Neural cell (in vitro differentiated cells): ENCODE data around the gene ICAM3. TPM values are rescaled to one million over a fixed set of nuclear protein-coding genes. Genes with fewer than 3 reads are reported as not detected.
"Not testable (repeated sequence)": the region's sequence is repeated elsewhere in the genome, so short reads cannot be mapped to it uniquely, and the experiment has no call there.

Source experiments
- H2AFZ ChIP-seq: fragments of 200-600, 300-800 bp; sonication (generic), shearing (Covaris generic); 2 replicates; pipeline ENCODE4 v1.6.0; 2014; ENCODE audit warnings: low read depth, mild to moderate bottlenecking, antibody characterized with exemption, low read length, moderate library complexity
- H3F3A ChIP-seq: fragments of 200-600 bp; shearing (Covaris generic); 2 replicates; pipeline ENCODE4 v1.6.1; 2016; ENCODE audit warnings: mild to moderate bottlenecking, moderate library complexity, mixed read lengths, antibody characterized with exemption, low read length; ENCODE audit not compliant: insufficient read depth, poor library complexity, severe bottlenecking
- H3K27ac ChIP-seq: fragments of 200-600, 300-800 bp; sonication (generic), shearing (Covaris generic); 2 replicates; pipeline ENCODE4 v1.5.1; 2014; ENCODE audit warnings: mild to moderate bottlenecking, low read length, moderate library complexity
- H3K27me3 ChIP-seq: fragments of 300-800, 200-600 bp; sonication (generic), shearing (Covaris generic); 2 replicates; pipeline ENCODE4 v1.6.0; 2014; ENCODE audit warnings: mild to moderate bottlenecking, low read depth, low read length, moderate library complexity; ENCODE audit not compliant: insufficient read depth
- H3K36me3 ChIP-seq: fragments of 300-800, 200-600 bp; sonication (generic), shearing (Covaris generic); 2 replicates; pipeline ENCODE4 v1.5.1; 2014; ENCODE audit warnings: mild to moderate bottlenecking, antibody characterized with exemption, low read length, moderate library complexity; ENCODE audit not compliant: insufficient read depth
- H3K4me2 ChIP-seq: fragments of 300-800, 200-600 bp; sonication (generic), shearing (Covaris generic); 2 replicates; pipeline ENCODE4 v1.6.0; 2014; ENCODE audit warnings: mild to moderate bottlenecking, low read length
- H3K4me3 ChIP-seq: fragments of 300-800, 200-600 bp; sonication (generic), shearing (Covaris generic); 2 replicates; pipeline ENCODE4 v1.5.1; 2014; ENCODE audit warnings: mild to moderate bottlenecking, low read length, moderate library complexity
- H3K79me2 ChIP-seq: fragments of 200-600 bp; shearing (Covaris generic); replicated peaks from 2 replicates; pipeline ENCODE4 v1.6.0; 2014; ENCODE audit warnings: mild to moderate bottlenecking, low read length, moderate library complexity; ENCODE audit not compliant: insufficient read depth
- H3K9ac ChIP-seq: fragments of 300-800, 200-600 bp; sonication (generic), shearing (Covaris generic); 2 replicates; pipeline ENCODE4 v1.6.1; 2016; ENCODE audit warnings: mild to moderate bottlenecking, low read length, mixed read lengths
- H3K9me2 ChIP-seq: fragments of 200-600 bp; shearing (Covaris generic); 2 replicates; pipeline ENCODE4 v1.6.1; 2016; ENCODE audit warnings: mild to moderate bottlenecking, low read length, mixed read lengths; ENCODE audit not compliant: insufficient read depth
- H3K9me3 ChIP-seq: fragments of 200-600, 300-800 bp; sonication (generic), shearing (Covaris generic); 2 replicates; pipeline ENCODE4 v1.6.1; 2016; ENCODE audit warnings: mild to moderate bottlenecking, mixed run types, low read length, moderate library complexity, mixed read lengths
- H4K20me1 ChIP-seq: fragments of 200-600 bp; shearing (Covaris generic); 2 replicates; pipeline ENCODE4 v1.6.1; 2016; ENCODE audit warnings: mild to moderate bottlenecking, mixed run types; ENCODE audit not compliant: insufficient read depth
- CTCF ChIP-seq: fragments of 450-650 bp; IDR thresholded peaks from 2 replicates; pipeline ENCODE4 v1.5.1; 2014; ENCODE audit warnings: antibody characterized with exemption, mild to moderate bottlenecking, moderate library complexity; ENCODE audit not compliant: poor library complexity, severe bottlenecking
- EP300 ChIP-seq: fragments of 450-650 bp; conservative IDR thresholded peaks from 2 replicates; pipeline ENCODE4 v1.6.1; 2014; ENCODE audit warnings: antibody characterized with exemption, mild to moderate bottlenecking, moderate library complexity; ENCODE audit not compliant: poor library complexity, severe bottlenecking
- EZH2 ChIP-seq: fragments of 200-600, 300-800 bp; shearing (Covaris generic), sonication (generic); IDR thresholded peaks from 2 replicates; pipeline ENCODE4 v1.6.1; 2014; ENCODE audit warnings: antibody characterized with exemption, low read length, borderline replicate concordance, mild to moderate bottlenecking; ENCODE audit not compliant: insufficient read depth, poor library complexity, severe bottlenecking
- MXI1 ChIP-seq: fragments of 450-650 bp; conservative IDR thresholded peaks from 2 replicates; pipeline ENCODE4 v1.6.1; 2014; ENCODE audit warnings: antibody characterized with exemption, mild to moderate bottlenecking; ENCODE audit not compliant: poor library complexity, severe bottlenecking
- POLR2AphosphoS5 ChIP-seq: IDR thresholded peaks from 2 replicates; pipeline ENCODE4 v1.6.1; 2012
- RAD21 ChIP-seq: fragments of 450-650 bp; conservative IDR thresholded peaks from 2 replicates; pipeline ENCODE4 v1.6.1; 2014; ENCODE audit warnings: antibody characterized with exemption, mild to moderate bottlenecking, moderate library complexity
- SMC3 ChIP-seq: fragments of 450-650 bp; conservative IDR thresholded peaks from 2 replicates; pipeline ENCODE4 v1.6.1; 2014; ENCODE audit warnings: antibody characterized with exemption, mild to moderate bottlenecking, moderate library complexity; ENCODE audit not compliant: poor library complexity
- TAF1 ChIP-seq: IDR thresholded peaks from 2 replicates; pipeline ENCODE4 v1.6.1; 2012; ENCODE audit warnings: low read depth
- polyA plus RNA-seq: library from polyadenylated mRNA; depleted of rRNA; stranded (reverse); fragments of >200 nt; gene quantifications from 2 replicates; pipeline ENCODE4 v1.2.3, GENCODE V29; 2014
- TF ChIP-seq, protein P1 (sequence below): IDR thresholded peaks from 2 replicates; pipeline ENCODE4 v1.6.1; 2012; ENCODE audit warnings: borderline replicate concordance

ICAM3 gene
- polyA plus RNA-seq, 1 donor from 2014 or later, result 0.53 TPM

DNA sequence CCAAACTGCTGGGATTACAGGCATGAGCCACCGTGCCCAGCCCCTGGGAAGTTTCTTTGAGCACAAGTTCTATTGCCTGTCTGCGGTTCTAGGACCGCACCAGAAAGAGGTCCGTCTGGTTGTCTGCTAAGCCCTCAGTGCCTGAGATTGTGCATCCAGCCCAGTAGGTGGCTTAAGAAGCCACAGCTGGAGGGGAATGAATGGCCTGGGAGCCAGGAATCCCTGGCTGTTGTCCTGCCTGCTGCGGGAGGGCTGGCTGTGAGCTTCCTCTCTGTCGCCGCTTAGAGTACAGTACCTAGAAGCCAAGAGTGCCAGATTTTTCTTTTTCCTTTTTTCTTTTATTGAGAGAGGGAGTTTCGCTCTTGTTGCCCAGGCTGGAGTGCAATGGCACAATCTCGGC is 45.2 kb upstream of the ICAM3 start:
- TF ChIP-seq RAD21, result no peak
- TF ChIP-seq EP300, result no peak
- TF ChIP-seq EZH2, result no peak
- TF ChIP-seq SMC3, result no peak
- TF ChIP-seq POLR2AphosphoS5, result no peak
- TF ChIP-seq CTCF, result no peak
- TF ChIP-seq, protein P1, sequence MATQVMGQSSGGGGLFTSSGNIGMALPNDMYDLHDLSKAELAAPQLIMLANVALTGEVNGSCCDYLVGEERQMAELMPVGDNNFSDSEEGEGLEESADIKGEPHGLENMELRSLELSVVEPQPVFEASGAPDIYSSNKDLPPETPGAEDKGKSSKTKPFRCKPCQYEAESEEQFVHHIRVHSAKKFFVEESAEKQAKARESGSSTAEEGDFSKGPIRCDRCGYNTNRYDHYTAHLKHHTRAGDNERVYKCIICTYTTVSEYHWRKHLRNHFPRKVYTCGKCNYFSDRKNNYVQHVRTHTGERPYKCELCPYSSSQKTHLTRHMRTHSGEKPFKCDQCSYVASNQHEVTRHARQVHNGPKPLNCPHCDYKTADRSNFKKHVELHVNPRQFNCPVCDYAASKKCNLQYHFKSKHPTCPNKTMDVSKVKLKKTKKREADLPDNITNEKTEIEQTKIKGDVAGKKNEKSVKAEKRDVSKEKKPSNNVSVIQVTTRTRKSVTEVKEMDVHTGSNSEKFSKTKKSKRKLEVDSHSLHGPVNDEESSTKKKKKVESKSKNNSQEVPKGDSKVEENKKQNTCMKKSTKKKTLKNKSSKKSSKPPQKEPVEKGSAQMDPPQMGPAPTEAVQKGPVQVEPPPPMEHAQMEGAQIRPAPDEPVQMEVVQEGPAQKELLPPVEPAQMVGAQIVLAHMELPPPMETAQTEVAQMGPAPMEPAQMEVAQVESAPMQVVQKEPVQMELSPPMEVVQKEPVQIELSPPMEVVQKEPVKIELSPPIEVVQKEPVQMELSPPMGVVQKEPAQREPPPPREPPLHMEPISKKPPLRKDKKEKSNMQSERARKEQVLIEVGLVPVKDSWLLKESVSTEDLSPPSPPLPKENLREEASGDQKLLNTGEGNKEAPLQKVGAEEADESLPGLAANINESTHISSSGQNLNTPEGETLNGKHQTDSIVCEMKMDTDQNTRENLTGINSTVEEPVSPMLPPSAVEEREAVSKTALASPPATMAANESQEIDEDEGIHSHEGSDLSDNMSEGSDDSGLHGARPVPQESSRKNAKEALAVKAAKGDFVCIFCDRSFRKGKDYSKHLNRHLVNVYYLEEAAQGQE, result no peak
- TF ChIP-seq TAF1, result no peak
- TF ChIP-seq MXI1, result no peak
- no peaks in the 10 kb centered on the region for H3K36me3 ChIP-seq
- H3K4me3 ChIP-seq, result no peak overlapping the region
- H3K9ac ChIP-seq, result no peak overlapping the region
- no peak overlapping the region for H3K4me2 ChIP-seq
- peaks cover 4% of the 10 kb centered on the region for H3F3A ChIP-seq
- H3K79me2 ChIP-seq, result peaks cover 6% of the 10 kb centered on the region
- no peaks in the 10 kb centered on the region for H3K9me2 ChIP-seq
- H4K20me1 ChIP-seq, result no peaks in the 10 kb centered on the region
- no peaks in the 10 kb centered on the region for H3K27me3 ChIP-seq
- H3K27ac ChIP-seq, result no peak overlapping the region
- no peaks in the 10 kb centered on the region for H3K9me3 ChIP-seq
- H2AFZ ChIP-seq, result no peak overlapping the region

DNA sequence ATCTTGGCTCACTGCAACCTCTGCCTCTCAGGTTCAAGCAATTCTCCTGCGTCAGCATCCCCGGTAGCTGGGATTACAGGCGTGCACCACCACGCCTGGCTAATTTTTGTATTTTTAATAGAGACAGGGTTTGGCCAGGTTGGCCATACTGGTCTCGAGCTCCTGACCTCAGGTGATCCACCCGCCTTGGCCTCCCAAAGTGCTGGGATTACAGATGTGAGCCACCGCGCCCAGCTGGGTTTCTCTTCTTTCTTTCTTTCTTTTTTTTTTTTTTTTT is 43.7 kb upstream of the ICAM3 start:
- not testable (repeated sequence) for H3K36me3 ChIP-seq, H3K4me2 ChIP-seq, H3K9me2 ChIP-seq, H3F3A ChIP-seq, H3K9ac ChIP-seq, H3K9me3 ChIP-seq, H3K27ac ChIP-seq, H3K4me3 ChIP-seq, H3K27me3 ChIP-seq, H2AFZ ChIP-seq, H3K79me2 ChIP-seq, H4K20me1 ChIP-seq

DNA sequence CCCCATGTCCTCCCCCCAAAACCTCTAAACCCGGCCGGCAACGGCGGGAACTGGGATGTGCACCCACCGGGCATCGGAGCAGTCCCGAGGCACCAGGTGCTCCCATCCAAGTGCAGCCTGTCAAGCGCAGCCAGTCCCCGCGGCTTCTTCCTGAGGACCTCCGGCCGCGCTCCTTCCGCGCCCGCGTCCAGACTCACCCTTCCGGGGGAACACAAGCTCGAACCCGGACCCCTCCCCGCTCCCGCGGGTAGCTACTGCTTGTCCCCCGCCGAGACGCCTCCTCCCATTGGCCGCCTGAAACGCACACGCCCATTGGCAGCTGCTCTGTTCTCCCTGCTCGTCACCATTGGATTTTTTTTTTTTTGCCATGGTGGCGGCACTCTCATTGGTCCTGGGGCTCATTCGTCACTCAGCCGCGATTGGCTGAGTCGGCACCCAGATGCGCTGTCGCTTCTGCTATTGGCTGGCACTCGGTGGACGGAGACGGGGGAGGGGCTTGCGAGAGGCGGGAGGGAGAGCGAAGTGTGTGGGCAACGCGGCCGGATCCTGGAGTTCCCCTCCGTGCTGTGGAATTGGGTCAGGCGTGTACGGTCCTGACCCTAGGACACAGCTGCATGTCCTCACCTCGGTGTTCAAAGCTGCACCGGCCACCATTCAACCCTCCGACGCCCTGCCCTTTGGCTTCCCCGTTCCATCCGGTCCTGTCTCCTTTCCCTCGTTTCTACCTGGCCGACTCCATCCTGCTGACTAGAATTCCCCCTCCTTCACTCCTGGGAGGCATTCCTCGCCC is 41.1 kb upstream of the ICAM3 start, which contains the start of gene TYK2:
Gene TYK2 (minus strand): TSS at position 260 of the 790 bp plus-strand sequence. CDS start 2,166 bp downstream, outside the sequence.
- Histone ChIP-seq H4K20me1 (no peaks in the 10 kb centered on the region), H3K4me3 (peak within 1 kb of the TSS; percentile 97), H3K36me3 (no peaks in the 10 kb centered on the region), H3K9ac (peak within 1 kb of the TSS; percentile 90), H3K27ac (peak within 1 kb of the TSS; percentile 88), H3K9me3 (no peaks in the 10 kb centered on the region), H3K9me2 (no peaks in the 10 kb centered on the region), H3K4me2 (peak within 1 kb of the TSS; percentile 99), H3K79me2 (peaks cover 7% of the 10 kb centered on the region), H3K27me3 (no peaks in the 10 kb centered on the region), H3F3A (peaks cover 4% of the 10 kb centered on the region), H2AFZ (peak within 1 kb of the TSS; percentile 100)
- TF ChIP-seq, protein P1, result peak; percentile 69
- TF ChIP-seq MXI1 (peak; percentile 77), CTCF (no peak), EZH2 (no peak), POLR2AphosphoS5 (peak; percentile 94), TAF1 (peak; percentile 52), SMC3 (peak; percentile 18), EP300 (peak; percentile 47), RAD21 (no peak)
